Stimulated activated CD8-positive, alpha-beta memory T cell treated with anti-CD3 and anti-CD28 coated beads, Interleukin-7, amount 100 ng/mL, for 4 hours (primary cell): Measurements from ENCODE around the gene SUSD6.
"Not testable (repeated sequence)": the region's sequence is repeated elsewhere in the genome, so short reads cannot be mapped to it uniquely, and the experiment has no call there.

Source experiments
- DNase-seq, 2 donors: peaks; one replicate each; pipeline ENCODE4 v3.0.0-alpha.2; 2020; ENCODE audit warnings: low read depth in 2 of 2

SUSD6 gene

DNA sequence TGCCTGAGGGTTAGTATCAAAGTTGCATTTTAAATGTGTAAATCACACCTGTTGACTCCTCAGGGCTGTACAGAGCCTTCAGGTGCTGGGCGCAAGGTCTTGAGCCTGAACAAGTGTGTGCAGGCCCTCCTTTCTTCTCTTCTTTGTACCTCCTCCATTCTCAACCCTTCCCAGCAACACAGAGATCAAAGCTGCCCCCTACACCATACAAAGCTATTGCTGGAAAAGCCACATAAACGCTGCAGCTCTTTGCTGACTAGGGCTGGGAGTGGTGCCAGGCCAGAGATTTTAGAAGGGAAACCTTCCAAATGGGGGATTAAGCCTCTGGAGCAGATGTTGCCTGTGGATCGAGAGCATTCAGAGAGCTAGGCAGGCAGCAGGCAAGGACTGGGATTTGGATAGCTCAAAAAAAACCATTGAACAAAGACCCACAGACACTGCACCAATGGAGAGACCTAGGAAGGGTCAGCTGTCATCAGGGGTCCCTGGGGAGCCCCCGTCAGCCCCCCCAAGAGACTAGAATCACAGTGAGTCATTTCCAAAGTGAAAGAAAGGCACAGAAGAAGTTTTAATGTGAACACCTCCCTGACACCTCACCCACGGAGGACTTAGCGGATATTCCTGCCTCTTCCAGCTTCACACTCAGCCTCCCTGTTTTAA, 18.2 kb upstream of the SUSD6 start:
- DNase-seq: no peak

DNA sequence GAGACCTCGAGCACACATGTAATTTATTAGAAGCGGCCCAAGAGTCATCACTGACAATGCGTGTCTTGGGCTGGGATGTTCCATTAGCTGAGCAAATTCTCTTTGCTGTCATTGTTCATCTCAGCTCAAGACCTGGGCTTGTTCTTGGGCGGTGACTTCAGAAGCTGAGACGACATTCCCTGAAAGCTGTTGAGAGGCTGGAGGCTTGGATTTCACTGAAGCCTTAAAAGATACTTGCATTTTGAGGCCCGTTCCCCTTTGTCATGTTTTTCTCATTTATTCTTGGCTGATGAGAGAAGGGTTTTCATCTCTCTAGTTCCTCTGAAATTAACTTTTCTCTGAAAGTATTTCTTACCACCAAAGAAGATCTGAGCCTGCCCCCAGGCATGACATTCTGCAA, 16.6 kb upstream of the SUSD6 start:
- DNase-seq: no peak

DNA sequence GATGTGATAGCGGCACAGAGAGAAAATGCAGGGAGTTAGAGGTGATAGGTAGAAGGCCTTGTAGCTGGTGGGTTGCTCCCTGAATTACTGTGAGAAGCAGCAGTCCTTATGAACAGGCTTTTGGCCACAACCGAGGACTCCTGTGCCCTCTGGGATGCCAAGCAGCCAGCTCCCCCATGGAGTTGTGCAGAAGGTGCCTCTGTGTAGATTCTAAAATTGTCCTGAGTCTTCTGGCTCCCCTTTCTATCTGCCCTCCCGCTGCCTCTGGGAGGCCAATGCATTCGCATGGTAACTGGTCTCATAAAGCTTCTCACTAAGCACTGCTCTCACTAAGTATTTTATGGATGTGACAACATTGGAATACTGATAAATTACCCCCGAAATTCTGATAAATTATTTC, 16.1 kb upstream of the SUSD6 start:
- no peak for DNase-seq

DNA sequence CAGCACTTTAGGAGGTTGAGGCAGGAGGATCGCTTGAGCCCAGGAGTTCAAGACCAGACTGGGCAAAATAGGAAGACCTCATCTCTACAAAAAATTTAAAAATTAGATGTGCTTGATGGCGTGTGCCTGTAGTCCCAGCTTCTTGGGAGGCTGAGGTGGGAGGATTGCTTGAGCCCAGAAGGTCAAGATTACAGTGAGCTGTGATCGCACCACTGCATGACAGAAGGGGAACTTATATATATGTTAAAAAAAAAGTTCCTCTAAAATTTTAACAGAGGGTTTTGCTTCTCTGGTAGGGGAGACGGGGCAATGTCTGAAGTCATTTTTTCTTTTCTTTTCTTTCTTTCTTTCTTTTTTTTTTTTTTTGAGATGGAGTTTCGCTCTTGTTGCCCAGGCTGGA, 12.0 kb upstream of the SUSD6 start:
- DNase-seq: not testable (repeated sequence)

DNA sequence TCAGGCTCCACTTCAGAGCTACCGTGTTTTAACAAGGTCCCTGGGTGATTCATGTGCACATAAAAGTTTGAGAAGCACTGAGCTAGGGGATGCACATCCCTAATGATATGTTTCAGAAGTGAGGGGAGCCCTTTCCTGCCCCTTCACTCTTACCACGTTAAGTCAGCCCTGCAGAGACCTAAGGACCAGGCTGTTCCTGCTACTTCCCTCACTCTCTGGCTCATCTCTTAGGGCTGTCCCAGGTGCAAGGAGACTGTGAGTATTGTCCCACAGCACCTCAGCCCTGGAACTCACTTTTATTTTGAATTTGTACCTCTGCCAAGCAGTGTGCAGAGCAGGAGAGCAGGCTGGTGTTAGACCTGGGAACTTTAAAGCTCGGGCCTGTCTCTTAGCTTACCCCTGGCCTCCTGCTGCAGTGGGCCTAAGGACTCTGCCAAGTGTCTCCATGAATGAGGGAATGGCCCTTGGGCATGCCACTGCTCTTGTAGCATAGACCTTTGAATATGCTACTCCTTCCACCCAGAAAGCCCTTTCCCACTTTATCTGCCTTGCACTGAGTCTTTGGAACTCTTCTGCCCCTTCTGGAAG, 11.0 kb upstream of the SUSD6 start:
- no peak for DNase-seq

DNA sequence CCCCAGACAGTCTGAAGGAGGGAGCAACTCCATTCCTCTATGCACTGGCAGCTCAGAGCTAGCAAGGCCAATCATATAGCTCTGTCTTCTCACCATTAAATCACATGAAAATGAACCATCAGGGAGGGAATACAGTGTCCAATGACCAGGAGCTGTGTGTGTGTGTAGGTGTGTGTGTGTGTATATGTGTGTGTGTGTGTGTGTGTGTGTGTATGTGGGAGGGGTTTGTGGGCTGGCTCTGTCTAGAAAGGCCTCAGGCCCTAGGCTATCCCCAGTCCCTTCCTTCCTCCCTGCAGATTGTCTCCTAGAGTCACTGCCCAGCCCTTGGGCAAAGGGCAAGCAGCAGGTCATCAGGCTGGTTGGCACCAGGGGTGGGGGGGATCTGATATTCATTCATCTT, 5.7 kb upstream of the SUSD6 start:
- DNase-seq: no peak

DNA sequence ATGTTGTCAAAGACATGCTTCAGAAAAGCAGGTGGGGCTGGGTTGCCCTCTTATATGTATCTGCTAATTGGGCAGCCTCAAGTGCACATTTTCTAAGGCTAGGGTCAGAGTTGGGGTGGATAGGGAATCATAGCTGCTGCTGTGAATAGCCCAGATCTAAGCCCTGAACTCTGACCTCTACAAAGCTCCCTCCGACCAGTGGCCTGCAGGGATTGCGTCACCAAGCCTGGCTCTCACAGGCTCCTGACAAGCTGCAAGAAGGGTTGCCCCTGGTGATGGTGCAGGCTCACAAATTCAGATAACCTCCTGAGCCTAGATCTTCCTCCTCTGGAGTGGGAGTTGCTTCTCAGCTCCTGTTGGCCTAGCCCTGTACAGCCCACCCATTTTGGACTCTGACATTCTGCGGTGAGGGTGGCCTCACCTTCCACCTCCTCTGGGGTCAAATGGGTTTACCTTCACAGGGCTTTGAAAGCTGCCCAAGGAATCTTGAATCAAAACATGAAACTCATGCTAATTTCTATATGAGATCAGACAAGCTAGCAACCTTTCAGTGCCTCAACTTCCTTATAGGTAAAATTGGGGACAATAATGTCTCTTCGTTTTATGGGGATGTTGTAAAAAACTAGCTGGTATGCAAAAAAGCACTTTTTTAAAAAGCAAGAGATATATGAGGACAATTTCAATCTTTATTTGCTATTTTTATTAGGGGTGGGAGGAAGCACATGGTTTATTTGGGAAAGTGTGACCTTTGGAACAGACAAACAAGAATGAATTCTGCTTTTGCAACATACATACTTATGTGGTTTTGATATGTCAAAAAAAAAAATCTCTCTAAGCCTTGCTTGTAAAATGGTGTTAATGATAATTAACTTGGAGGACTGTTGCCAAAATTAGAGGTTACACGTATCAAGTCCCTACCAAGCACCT, 4.9 kb upstream of the SUSD6 start:
- DNase-seq: no peak

DNA sequence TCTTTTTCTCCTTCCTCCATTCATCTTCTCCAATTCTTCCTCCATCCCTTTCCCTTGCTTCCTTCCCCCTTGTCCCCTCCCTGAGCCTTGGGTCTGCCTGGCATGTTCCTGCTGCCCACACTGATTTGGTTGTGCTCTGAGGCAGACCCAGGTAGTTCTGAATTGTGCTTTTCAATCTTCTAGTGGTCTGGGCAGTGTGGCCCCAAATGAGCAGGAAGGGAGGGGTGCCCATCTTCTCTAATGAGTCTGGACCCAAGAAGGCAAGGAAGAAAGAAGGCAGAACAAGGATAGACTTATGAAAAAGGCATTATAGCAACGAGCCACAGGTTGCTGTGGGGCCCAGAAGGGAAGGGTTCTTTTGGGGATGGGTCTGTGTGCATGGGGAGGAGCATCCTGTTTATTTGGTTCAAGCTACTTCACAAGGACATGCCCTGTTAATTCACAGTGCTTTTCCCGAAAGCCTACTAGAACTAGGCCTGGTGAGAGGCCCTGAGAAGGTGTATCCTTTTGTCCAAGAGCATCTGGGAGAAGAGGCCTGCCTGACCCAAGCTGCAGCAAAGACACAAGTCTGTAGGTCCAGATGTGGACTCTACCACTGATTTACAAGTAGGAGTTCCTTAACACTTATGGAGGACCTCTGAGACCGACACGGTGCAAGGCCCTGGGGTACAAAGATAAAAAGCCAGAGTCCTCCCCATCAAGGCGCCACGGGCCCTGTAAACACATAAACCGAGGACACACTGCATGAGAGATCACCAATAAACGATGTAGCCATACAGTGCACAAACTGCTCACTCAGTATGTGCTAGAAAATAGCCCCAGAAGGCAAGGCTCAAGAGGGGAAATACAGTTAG, 1.1 kb upstream of the SUSD6 start:
- DNase-seq: no peak

DNA sequence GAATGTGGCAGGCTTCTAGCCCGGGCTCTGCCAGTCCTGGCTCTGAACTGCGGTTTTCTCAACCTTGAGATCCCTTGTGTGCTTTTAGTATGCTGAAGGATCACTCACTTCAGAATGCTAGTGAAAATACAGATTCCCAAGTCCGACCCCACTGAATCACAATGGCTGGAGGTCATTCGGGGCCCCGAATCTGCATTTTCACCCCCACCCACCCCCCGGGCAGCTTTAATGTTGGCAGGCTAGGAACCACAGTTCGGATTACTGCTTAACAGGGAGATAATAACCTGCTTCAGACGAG, 573 bp upstream of the SUSD6 start:
- no peak for DNase-seq

DNA sequence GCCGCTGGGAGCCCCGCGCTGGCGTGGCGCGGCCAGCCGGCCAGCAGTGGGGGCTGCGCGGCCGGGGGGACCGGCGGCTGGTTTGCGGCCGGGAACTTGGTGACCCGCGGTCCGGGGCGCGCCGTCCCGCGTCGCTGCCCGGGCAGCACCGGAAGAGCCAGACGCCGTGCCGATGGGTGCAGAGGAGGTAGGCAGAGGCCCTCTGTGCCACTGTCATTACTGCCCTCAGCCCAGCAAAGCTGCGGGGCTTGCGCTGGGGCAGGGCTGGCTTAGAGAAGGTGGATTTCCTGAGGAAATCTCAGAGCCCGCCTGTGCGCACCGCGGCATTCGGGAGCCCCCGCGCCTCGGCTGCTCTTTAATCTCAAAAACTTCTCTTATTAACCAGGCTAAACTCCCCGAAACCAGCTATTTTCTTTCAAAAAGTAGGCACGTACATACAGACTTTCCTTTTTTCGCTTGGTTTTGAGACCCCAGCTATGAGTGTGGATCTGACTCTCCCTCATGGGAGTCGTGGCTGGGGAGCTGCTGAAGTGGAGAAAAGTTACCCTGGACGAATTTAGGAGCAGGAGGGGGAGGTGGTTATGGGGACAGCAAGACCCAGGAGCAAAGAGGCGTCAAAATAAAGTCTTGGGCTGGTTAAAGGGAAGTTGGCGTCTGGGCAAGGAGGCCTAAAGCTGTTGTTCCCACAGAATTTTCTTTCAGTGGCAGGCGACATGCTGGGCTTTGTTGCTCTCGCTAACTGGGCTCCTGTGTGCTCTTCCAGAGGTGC, 802 bp downstream of the SUSD6 start:
- peak in 1 of 2 donors; percentile 31 for DNase-seq

DNA sequence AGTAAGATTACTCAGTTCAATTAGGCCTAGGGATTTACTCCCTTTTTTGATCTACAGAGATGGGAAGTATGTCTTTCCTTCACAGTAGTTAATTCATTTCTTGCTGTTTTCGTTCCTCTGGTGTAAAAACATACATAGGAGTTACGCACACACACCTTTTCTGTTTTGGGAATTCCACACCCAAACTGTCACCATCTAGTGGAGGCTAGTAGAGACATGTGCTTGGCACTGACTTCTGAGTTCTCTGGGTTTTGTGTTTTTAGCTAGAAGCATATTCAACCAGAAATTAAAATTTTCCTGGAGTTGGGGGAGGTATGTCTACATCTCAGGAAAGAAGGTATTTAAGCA, 1.4 kb downstream of the SUSD6 start:
- no peak for DNase-seq

DNA sequence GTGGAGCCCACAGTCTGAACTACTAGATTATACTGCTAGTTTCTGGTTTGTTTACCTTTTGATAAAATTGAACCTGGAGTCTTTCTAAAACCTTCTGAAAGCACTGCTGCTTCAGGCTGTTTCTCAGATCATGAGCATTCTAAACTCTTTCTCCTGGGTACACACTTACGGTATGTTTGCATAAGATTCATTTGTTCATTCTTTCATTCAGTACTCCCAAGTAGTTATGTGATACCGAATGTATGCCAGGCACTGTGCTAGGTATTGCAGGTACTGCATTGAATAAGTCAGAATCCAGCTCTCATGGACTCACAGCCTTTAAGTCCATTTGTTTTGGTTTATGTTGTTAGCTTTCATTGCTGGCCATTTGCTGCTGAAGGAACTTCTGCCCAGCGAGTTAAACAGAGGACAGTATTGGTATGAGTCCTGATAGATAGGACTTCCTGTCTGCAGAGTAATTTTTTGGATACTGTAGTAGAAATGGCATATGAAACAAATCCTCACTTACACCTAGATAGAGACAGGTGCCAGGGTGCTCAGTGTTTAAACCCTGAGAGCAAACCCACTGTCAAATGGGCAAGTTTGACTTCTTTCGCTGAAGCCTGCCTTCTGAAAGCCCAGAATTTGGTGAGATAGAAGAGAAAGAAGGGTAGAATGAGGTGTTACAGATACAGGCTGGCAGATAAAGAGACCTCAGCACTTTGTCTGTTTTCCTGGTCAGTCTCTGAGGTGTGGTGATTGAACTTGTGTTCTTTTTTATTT, 2.1 kb downstream of the SUSD6 start:
- no peak for DNase-seq

DNA sequence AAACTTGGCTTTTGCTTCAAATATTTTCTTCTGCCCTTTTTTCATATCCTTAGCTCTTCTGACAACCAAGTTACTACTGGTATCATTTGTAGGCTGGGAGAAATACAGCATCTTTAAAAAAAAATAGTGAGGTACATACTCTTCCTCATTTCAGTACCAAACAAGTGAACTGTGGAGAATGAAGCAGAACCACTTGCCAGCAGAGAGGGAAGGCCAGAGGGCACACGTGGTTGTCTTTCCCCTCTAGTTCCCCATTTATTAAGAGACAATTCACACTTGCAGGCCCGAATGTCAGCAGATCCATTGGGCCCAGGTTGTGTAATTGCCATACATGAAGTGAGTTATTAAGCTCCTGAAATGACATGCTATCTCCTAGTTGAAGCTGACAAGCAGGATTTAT, 3.2 kb downstream of the SUSD6 start:
- DNase-seq: no peak

DNA sequence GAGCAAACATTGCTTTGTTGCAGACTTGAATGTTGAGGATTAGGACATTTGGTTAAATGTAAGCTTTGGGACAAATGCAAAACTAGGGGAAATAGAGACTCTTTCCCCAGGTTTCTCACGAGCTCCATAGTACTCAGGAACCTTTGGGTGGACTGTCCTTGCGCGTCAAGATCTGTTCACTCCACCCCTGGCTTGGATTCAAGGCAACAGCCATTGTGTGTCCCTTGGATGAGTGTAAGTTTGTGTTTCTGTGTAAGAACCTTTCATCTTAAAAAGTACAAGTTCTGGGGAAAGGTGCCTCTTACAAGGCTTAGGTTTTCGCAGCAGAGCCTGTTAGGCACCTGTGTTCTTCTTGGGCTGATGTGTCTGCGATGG, 3.7 kb downstream of the SUSD6 start:
- DNase-seq: no peak

DNA sequence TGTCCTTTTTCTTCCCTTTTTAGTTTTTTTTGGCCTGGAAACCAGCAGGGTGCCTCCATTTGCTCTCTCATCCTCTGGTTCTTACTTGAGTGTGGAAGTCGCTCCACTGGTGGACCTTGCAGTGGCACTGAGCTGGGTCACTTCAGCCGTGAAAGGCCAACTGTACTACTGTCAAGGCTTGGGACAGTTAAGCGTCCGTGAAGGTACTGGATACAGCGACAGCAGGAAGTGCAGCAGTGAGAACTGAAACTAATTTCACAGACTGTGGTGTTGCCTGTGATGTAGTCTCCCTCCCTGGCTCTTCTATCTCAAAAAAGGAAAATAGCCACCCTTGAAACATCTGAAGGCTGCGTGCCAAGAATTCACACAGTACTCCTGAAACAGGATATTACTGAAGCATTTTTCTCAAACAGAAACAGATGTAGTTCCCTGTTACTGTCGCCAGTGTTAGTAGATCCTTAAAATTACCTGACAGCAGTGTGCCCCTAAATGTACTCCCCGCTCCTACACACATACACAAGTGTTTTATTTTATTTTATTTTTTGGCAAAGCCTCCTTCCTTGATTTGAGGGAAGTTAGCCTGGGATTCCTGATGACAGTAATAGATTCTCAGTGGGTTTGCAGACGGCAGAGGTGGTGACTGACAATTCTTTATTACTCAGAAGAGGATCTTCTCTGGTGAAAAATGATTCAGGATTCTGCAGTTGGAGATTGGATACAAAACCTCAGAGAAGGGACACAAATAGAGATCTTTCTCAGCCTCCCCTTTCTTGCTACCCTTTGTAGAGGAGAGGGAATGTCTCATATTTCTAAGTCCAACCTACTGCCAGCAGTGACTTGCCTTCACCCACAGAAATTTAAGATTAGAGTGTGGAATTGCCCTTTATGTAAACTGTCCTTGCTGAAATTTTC, 4.4 kb downstream of the SUSD6 start:
- DNase-seq: no peak

DNA sequence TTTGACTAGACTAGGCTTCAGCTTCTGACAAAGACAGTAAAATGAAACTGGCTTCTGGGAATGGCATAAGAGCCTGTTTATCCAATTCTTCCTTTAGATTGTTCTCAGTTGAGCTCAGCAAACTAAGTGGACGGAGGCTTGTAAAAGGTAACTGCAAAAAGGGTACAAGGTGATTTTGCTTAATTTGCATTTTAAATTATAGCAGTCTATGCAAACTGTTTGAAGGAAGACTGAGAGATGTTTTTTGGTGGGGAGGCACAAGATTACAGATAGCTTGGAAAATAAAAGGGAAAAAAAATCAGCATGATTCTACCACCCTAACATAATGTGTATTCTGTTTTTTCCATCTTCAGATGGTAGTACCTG, 5.0 kb downstream of the SUSD6 start:
- DNase-seq: no peak

DNA sequence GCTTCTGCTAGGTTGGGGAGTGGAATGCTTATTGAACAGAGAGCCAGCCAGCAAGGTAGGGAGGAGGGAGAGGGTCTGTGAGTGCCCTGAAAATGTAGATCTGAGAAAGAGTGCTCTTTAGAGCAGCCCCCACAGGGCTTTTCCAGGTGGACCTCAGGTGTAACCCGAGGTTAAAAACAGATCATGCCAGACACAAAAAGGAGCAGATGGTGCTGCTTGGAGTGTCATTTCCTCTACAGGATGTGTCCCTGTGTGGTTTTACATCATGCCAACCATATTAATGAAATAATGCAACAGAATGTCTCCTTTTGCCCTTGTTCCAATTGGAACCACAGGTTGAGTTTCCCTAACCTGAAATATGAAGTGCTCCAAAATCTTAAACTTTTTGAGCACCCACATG, 6.4 kb downstream of the SUSD6 start:
- no peak for DNase-seq

DNA sequence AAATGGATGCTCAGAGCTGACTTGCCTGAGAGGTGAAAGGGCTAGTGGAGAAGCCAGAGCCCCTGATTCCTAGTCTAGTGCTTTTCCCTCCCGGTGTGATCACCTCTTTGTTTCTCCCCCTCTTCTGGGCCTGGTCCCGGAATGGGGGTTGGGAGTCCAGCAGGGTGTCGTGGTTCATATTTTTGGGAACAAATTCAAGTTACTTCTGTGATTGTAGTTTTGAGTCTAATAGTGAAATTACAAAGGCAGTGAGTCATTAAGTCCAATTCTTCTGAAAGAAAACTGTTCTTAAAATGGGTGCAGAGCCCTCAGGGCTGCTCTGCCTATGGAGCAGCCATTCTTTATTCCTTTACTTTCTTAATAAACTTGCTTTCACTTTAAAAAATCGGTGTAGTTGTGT, 7.6 kb downstream of the SUSD6 start:
- no peak for DNase-seq

DNA sequence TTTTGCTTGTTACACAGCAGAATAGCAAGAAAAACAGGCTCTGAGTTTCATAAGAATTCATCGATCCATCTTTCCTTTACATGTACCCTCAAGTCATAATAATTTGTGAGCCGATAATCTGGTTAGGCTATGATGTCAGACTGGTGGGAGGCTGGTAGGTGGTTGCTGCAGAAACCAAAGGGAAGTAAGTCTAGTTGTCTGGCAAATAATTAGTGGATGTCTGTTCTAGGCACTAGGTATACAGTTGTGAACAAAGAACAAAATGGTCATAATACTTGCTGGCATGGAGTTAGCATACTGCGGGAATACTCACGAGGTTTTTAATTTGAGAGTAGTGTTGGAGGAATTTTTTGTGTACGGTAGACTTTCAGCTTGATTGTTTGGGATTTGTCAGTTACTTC, 8.8 kb downstream of the SUSD6 start:
- no peak for DNase-seq

DNA sequence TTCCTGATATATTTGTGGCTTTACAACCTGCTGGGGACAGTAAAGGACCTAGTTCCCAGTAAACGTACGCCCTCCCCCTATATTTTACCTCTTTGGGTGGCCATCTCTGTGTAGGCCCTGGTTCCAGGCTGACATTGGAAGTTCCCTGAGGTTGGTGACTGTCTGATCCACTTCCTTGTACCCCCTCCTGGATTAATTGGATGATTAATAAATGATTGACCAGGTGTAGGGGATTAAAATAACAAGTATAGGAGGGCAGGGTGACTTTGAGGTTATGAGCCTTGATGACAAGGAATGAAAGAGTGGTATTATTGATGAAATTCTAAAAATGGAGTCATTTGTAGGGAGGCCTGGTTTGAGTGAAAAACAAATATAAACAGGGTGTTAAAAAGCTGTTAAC, 9.6 kb downstream of the SUSD6 start:
- DNase-seq: no peak
